NCI-H460 (cell line): ENCODE data around the gene SCP2. TPM values are rescaled to one million over a fixed set of nuclear protein-coding genes. Genes with fewer than 3 reads are reported as not detected.

Experiments used
- DNase-seq: peaks from one replicate; pipeline ENCODE4 v3.0.0-alpha.2; 2016; ENCODE audit warnings: low read depth; ENCODE audit errors: extremely low read depth
- polyA plus RNA-seq: library from polyadenylated mRNA; depleted of rRNA; stranded (reverse); fragments of >200 nt; gene quantifications from 2 replicates; pipeline ENCODE4 v1.2.3, GENCODE V29; 2014; cell fraction: nucleus; rRNA removed
- total RNA-seq: library from RNA; depleted of rRNA; stranded (reverse); fragments of >200 nt; shearing (Covaris generic); gene quantifications from 2 replicates; pipeline ENCODE4 v1.2.3, GENCODE V29; 2014; rRNA removed

SCP2 gene
- 34.8 and 35.2 TPM in 2 replicates for total RNA-seq
- 47.0 and 63.1 TPM in 2 replicates for polyA plus RNA-seq

GRCh38 chr1:52927212-52928014 lies at the start of gene SCP2:
TSS of gene SCP2 (plus strand) at chr1:52927276. CDS start at chr1:52927397, 121 bp downstream.
- peak; percentile 54 for DNase-seq

- no peak for DNase-seq
These were observed 49.5 kb upstream of the SCP2 start for GRCh38 chr1:52877554-52877953.

GRCh38 chr1:52880206-52880605 lies 46.9 kb upstream of the SCP2 start:
- DNase-seq, result no peak

GRCh38 chr1:52887483-52887882 lies 39.6 kb upstream of the SCP2 start:
- no peak for DNase-seq

GRCh38 chr1:52892424-52893215 lies 34.5 kb upstream of the SCP2 start:
- DNase-seq, result no peak

GRCh38 chr1:52899445-52899894 lies 27.6 kb upstream of the SCP2 start:
- DNase-seq, result no peak

GRCh38 chr1:52900402-52900801 lies 26.7 kb upstream of the SCP2 start:
- DNase-seq, result no peak

GRCh38 chr1:52901384-52901783 lies 25.7 kb upstream of the SCP2 start:
- no peak for DNase-seq

- no peak for DNase-seq
These were observed 22.7 kb upstream of the SCP2 start for GRCh38 chr1:52904208-52904926.

GRCh38 chr1:52904927-52905698 lies 22.0 kb upstream of the SCP2 start:
- no peak for DNase-seq

GRCh38 chr1:52906135-52906603 lies 20.9 kb upstream of the SCP2 start:
- DNase-seq, result no peak

- DNase-seq, result no peak
These were observed 19.8 kb upstream of the SCP2 start for GRCh38 chr1:52907068-52907811.

- no peak for DNase-seq
These were observed 19.3 kb upstream of the SCP2 start for GRCh38 chr1:52907812-52908153.

- DNase-seq, result no peak
These were observed 15.5 kb upstream of the SCP2 start for GRCh38 chr1:52911541-52911940.

- DNase-seq, result no peak
These were observed 14.1 kb upstream of the SCP2 start for GRCh38 chr1:52913014-52913413.

- DNase-seq, result no peak
These were observed 13.5 kb upstream of the SCP2 start for GRCh38 chr1:52913537-52913936.

GRCh38 chr1:52914463-52914862 lies 12.6 kb upstream of the SCP2 start:
- no peak for DNase-seq

GRCh38 chr1:52915211-52915854 lies 11.7 kb upstream of the SCP2 start:
- DNase-seq, result no peak

GRCh38 chr1:52915855-52916220 lies 11.2 kb upstream of the SCP2 start:
- no peak for DNase-seq
